ENCODE data around the gene ZRANB3.

The ZRANB3 gene

GRCh38 chr2:135190799-135191198 lies 340.2 kb downstream of the ZRANB3 start:
- no peak for TF ChIP-seq CTCF (IDR thresholded peaks at IDR 0.05; ENCODE audit: low read length, missing control alignments)
- no peak for DNase-seq (ENCODE audit: low read depth)
- no peak overlapping the region for H3K4me3 ChIP-seq (replicated peaks; ENCODE audit: low read depth, low read length)

GRCh38 chr2:135189148-135189547 lies 341.9 kb downstream of the ZRANB3 start:
- no peak for TF ChIP-seq CTCF (IDR thresholded peaks at IDR 0.05; ENCODE audit: low read length, missing control alignments)
- DNase-seq (ENCODE audit: low read depth), result no peak
- H3K4me3 ChIP-seq (replicated peaks; ENCODE audit: low read depth, low read length), result no peak overlapping the region

GRCh38 chr2:135187270-135187669 lies 343.7 kb downstream of the ZRANB3 start:
- no peak overlapping the region for H3K4me3 ChIP-seq (replicated peaks; ENCODE audit: low read depth, low read length)
- TF ChIP-seq CTCF (IDR thresholded peaks at IDR 0.05; ENCODE audit: low read length, missing control alignments), result no peak
- DNase-seq (ENCODE audit: low read depth), result no peak

- TF ChIP-seq CTCF (IDR thresholded peaks at IDR 0.05; ENCODE audit: low read length, missing control alignments), result no peak
- no peak for DNase-seq (ENCODE audit: low read depth)
- H3K4me3 ChIP-seq (replicated peaks; ENCODE audit: low read depth, low read length), result no peak overlapping the region
Measured at GRCh38 chr2:135186054-135186453, 345.0 kb downstream of the ZRANB3 start.

GRCh38 chr2:135183822-135184221 lies 347.2 kb downstream of the ZRANB3 start:
- TF ChIP-seq CTCF (IDR thresholded peaks at IDR 0.05; ENCODE audit: low read length, missing control alignments), result no peak
- no peak for DNase-seq (ENCODE audit: low read depth)
- no peak overlapping the region for H3K4me3 ChIP-seq (replicated peaks; ENCODE audit: low read depth, low read length)

GRCh38 chr2:135182601-135183000 lies 348.4 kb downstream of the ZRANB3 start:
- no peak for DNase-seq (ENCODE audit: low read depth)
- TF ChIP-seq CTCF (IDR thresholded peaks at IDR 0.05; ENCODE audit: low read length, missing control alignments), result no peak
- H3K4me3 ChIP-seq (replicated peaks; ENCODE audit: low read depth, low read length), result no peak overlapping the region

- DNase-seq (ENCODE audit: low read depth), result no peak
Measured at GRCh38 chr2:135182190-135182589, 348.8 kb downstream of the ZRANB3 start.

More at GRCh38 chr2:135182190-135182589, 348.8 kb downstream of the ZRANB3 start:
- TF ChIP-seq CTCF (IDR thresholded peaks at IDR 0.05; ENCODE audit: low read length, missing control alignments), result no peak
- H3K4me3 ChIP-seq (replicated peaks; ENCODE audit: low read depth, low read length), result no peak overlapping the region

All from fibroblast of pulmonary artery (primary cell).